Measurements from ENCODE around the gene CREB3L2.

GRCh38 chr7:137940656-137941518 lies 61.0 kb downstream of the CREB3L2 start:
- TF ChIP-seq, protein P1, sequence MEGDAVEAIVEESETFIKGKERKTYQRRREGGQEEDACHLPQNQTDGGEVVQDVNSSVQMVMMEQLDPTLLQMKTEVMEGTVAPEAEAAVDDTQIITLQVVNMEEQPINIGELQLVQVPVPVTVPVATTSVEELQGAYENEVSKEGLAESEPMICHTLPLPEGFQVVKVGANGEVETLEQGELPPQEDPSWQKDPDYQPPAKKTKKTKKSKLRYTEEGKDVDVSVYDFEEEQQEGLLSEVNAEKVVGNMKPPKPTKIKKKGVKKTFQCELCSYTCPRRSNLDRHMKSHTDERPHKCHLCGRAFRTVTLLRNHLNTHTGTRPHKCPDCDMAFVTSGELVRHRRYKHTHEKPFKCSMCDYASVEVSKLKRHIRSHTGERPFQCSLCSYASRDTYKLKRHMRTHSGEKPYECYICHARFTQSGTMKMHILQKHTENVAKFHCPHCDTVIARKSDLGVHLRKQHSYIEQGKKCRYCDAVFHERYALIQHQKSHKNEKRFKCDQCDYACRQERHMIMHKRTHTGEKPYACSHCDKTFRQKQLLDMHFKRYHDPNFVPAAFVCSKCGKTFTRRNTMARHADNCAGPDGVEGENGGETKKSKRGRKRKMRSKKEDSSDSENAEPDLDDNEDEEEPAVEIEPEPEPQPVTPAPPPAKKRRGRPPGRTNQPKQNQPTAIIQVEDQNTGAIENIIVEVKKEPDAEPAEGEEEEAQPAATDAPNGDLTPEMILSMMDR (conservative IDR thresholded peaks at IDR 0.05), result no peak
- TF ChIP-seq EZH2 (IDR thresholded peaks at IDR 0.05; ENCODE audit: low read depth), result no peak

Measured in PC-9 (cell line).